ENCODE data around the gene SUMO1.

DNA sequence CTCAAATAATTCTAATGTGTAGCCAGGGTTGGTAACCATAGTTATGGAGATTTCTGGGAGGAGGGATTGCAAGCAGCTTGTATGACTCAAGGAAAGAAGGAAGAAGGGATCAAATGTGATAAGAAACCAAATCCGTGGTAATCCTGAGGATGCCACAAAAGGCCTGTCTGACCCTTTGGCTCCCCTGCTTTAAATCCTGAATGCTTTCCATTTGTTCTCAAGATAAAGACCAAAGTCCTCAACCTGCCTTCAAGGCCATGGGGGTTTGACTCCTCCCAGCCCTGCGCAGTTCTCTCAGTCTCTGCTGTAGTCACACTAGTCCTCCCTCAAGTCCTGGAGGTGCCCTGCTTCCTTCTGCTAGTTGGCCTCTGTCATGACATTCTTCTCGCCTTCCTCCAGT is 74.0 kb downstream of the SUMO1 start:
- TF ChIP-seq, protein P1, sequence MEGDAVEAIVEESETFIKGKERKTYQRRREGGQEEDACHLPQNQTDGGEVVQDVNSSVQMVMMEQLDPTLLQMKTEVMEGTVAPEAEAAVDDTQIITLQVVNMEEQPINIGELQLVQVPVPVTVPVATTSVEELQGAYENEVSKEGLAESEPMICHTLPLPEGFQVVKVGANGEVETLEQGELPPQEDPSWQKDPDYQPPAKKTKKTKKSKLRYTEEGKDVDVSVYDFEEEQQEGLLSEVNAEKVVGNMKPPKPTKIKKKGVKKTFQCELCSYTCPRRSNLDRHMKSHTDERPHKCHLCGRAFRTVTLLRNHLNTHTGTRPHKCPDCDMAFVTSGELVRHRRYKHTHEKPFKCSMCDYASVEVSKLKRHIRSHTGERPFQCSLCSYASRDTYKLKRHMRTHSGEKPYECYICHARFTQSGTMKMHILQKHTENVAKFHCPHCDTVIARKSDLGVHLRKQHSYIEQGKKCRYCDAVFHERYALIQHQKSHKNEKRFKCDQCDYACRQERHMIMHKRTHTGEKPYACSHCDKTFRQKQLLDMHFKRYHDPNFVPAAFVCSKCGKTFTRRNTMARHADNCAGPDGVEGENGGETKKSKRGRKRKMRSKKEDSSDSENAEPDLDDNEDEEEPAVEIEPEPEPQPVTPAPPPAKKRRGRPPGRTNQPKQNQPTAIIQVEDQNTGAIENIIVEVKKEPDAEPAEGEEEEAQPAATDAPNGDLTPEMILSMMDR (IDR thresholded peaks at IDR 0.05; ENCODE audit: low read depth, low read length) = no peak
- TF ChIP-seq POLR2A (IDR thresholded peaks at IDR 0.05; ENCODE audit: extremely low read depth, insufficient read length) = no peak
- TF ChIP-seq, protein P2, sequence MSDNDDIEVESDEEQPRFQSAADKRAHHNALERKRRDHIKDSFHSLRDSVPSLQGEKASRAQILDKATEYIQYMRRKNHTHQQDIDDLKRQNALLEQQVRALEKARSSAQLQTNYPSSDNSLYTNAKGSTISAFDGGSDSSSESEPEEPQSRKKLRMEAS (IDR thresholded peaks at IDR 0.05; ENCODE audit: low read depth, low read length) = no peak

All from NB4 (cell line).